Colonic mucosa (tissue), 4 donors: ENCODE measurements around the gene CTU1. TPM values are rescaled to one million over a fixed set of nuclear protein-coding genes. Genes with fewer than 3 reads are reported as not detected.
"Not testable (repeated sequence)": the region's sequence is repeated elsewhere in the genome, so short reads cannot be mapped to it uniquely, and the experiment has no call there.

Source experiments
- DNase-seq: peaks from one replicate; pipeline ENCODE4 v3.0.0-alpha.2; 2020
- H3K27ac ChIP-seq: fragments of 200-600 bp; one replicate; pipeline ENCODE4 v1.8.0; 2021
- H3K27me3 ChIP-seq: fragments of 200-600 bp; one replicate; pipeline ENCODE4 v1.8.0; 2021
- H3K36me3 ChIP-seq: fragments of 200-600 bp; one replicate; pipeline ENCODE4 v1.8.0; 2021
- H3K4me1 ChIP-seq: fragments of 200-600 bp; one replicate; pipeline ENCODE4 v1.8.0; 2021; ENCODE audit warnings: mild to moderate bottlenecking
- H3K4me3 ChIP-seq: fragments of 200-600 bp; one replicate; pipeline ENCODE4 v1.8.0; 2021
- H3K9ac ChIP-seq, 2 donors: one replicate each; pipeline ENCODE4 v1.7.0; 2013; ENCODE audit warnings: control low read depth in 2 of 2, low read depth in 2 of 2, low read length in 2 of 2
- H3K9me3 ChIP-seq: fragments of 200-600 bp; one replicate; pipeline ENCODE4 v1.8.0; 2021
- intact Hi-C: fragments of 100-400 bp; cut with DNase I; formaldehyde crosslinking; loops from one replicate; pipeline ENCODE4 v1.14.1; 2022
- total RNA-seq, 2 donors: library from RNA; stranded (reverse); fragmentation: NEBNext Ultra II Directional in 1 of 2; extraction: Animal tissue kit (Norgen Biotek cat#: 25700) in 1 of 2; gene quantifications; one replicate each; pipeline ENCODE4 v1.2.1, GENCODE V29; 2021
- TF ChIP-seq, protein P1 (sequence below): fragments of 200-600 bp; IDR thresholded peaks from one replicate; pipeline ENCODE4 v1.8.0; 2022; ENCODE audit warnings: antibody characterized with exemption, mild to moderate bottlenecking
- donor health status: healthy.
- donor health status: DM: no; HTN: no; CAD: no.
- donor health status: DM: no; HTN: no; CAD: no.

The CTU1 gene
- total RNA-seq, 2 donors from 2014 or later = 6.1 to 11.8 TPM

GRCh38 chr19:51147663-51148062 lies 39.5 kb upstream of the CTU1 start:
- H3K36me3 ChIP-seq = no peaks in the 10 kb centered on the region
- no peak for DNase-seq
- no peaks in the 10 kb centered on the region for H3K9me3 ChIP-seq
- TF ChIP-seq, protein P1, sequence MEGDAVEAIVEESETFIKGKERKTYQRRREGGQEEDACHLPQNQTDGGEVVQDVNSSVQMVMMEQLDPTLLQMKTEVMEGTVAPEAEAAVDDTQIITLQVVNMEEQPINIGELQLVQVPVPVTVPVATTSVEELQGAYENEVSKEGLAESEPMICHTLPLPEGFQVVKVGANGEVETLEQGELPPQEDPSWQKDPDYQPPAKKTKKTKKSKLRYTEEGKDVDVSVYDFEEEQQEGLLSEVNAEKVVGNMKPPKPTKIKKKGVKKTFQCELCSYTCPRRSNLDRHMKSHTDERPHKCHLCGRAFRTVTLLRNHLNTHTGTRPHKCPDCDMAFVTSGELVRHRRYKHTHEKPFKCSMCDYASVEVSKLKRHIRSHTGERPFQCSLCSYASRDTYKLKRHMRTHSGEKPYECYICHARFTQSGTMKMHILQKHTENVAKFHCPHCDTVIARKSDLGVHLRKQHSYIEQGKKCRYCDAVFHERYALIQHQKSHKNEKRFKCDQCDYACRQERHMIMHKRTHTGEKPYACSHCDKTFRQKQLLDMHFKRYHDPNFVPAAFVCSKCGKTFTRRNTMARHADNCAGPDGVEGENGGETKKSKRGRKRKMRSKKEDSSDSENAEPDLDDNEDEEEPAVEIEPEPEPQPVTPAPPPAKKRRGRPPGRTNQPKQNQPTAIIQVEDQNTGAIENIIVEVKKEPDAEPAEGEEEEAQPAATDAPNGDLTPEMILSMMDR = no peak
- H3K4me3 ChIP-seq = no peak overlapping the region
- no peaks in the 10 kb centered on the region for H3K4me1 ChIP-seq
- intact Hi-C loops = no loop called here
- no peak overlapping the region for H3K9ac ChIP-seq
- H3K27me3 ChIP-seq = no peaks in the 10 kb centered on the region
- no peak overlapping the region for H3K27ac ChIP-seq

DNA sequence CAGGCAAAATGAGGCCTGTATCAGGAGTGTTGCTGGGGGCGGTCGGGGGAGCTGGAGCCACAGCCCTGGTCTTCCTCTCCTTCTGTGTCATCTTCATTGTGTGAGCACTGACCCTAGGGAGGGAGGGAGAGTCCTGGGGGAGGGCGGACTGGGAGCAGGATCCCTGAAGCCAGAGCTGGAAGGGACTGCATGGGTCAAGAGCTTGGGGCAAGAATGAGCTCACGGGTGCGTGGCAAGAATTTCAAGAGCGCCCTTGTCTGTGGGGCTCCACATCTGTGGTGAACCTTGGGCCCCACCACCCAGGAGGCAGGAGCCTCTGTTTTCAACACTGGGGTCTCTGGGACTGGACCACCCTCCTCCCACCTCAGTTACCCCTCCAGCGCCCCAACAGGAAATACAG lies 38.5 kb upstream of the CTU1 start:
- no peak for DNase-seq
- TF ChIP-seq, protein P1 = no peak
- Histone ChIP-seq H3K9me3 (no peaks in the 10 kb centered on the region), H3K9ac (no peak overlapping the region), H3K4me3 (no peak overlapping the region), H3K27ac (no peak overlapping the region), H3K36me3 (no peaks in the 10 kb centered on the region), H3K27me3 (no peaks in the 10 kb centered on the region), H3K4me1 (no peaks in the 10 kb centered on the region)
- intact Hi-C loops = no loop called here

- no peaks in the 10 kb centered on the region for H3K9me3 ChIP-seq
- no peak for DNase-seq
- H3K4me3 ChIP-seq = no peak overlapping the region
- intact Hi-C loops = no loop called here
- H3K4me1 ChIP-seq = no peaks in the 10 kb centered on the region
- H3K36me3 ChIP-seq = no peaks in the 10 kb centered on the region
- H3K9ac ChIP-seq = no peak overlapping the region
- no peak overlapping the region for H3K27ac ChIP-seq
- no peaks in the 10 kb centered on the region for H3K27me3 ChIP-seq
- TF ChIP-seq, protein P1 = no peak
These were observed 37.8 kb upstream of the CTU1 start for GRCh38 chr19:51145916-51146493.

- Histone ChIP-seq H3K9ac (no peak overlapping the region), H3K4me1 (no peaks in the 10 kb centered on the region), H3K27me3 (no peaks in the 10 kb centered on the region), H3K4me3 (no peak overlapping the region), H3K9me3 (no peaks in the 10 kb centered on the region), H3K36me3 (no peaks in the 10 kb centered on the region), H3K27ac (no peak overlapping the region)
- intact Hi-C loops = no loop called here
- TF ChIP-seq, protein P1 = no peak
- no peak for DNase-seq
These were observed 36.4 kb upstream of the CTU1 start for GRCh38 chr19:51144482-51145045.

- DNase-seq = no peak
- Histone ChIP-seq H3K9me3 (no peaks in the 10 kb centered on the region), H3K36me3 (no peaks in the 10 kb centered on the region), H3K4me3 (no peak overlapping the region), H3K9ac (no peak overlapping the region), H3K27ac (no peak overlapping the region), H3K4me1 (no peaks in the 10 kb centered on the region), H3K27me3 (no peaks in the 10 kb centered on the region)
- TF ChIP-seq, protein P1 = no peak
- intact Hi-C loops = no loop called here
These were observed 35.3 kb upstream of the CTU1 start for GRCh38 chr19:51143486-51143885.

DNA sequence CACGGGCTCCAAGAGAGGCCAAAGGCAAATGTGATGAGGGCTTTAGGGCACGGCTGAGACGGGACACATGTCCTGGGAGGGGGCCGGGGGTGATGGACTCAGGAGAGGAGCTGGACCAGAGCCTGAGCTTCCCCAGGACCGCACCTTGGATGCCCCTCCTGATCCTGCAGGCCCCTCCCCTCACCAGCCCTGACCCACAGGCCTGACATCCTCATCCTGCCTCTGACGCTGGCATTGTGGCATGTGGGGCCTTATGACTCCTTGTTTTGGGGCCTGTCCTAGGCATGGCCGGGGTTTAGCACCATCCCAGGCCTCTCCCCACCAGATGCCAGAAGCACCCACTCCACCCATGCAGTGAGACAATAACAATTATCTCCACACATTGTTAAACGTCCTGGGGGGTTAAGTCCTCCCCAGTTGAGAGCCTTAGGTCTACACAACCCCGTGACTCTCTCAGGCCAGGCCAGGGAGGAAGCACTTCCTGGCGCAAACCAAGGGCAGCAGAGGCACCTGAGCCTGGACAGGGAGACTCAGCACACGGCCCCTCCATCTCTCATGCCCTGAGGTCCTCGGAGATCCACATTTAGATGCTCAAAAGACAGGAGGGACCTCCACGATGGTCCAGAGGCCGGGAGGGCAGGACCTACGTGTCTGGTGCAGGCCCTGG lies 34.7 kb upstream of the CTU1 start:
- H3K4me1 ChIP-seq, H3K27me3 ChIP-seq, H3K36me3 ChIP-seq, H3K4me3 ChIP-seq, H3K9ac ChIP-seq, H3K27ac ChIP-seq, DNase-seq, intact Hi-C loops, H3K9me3 ChIP-seq: not testable (repeated sequence)
